CD14-positive monocyte (primary cell): ENCODE data around the gene MED12L. TPM values are rescaled to one million over a fixed set of nuclear protein-coding genes. Genes with fewer than 3 reads are reported as not detected.

Source experiments
- DNase-seq, 3 donors: peaks; one replicate each; pipeline ENCODE4 v3.0.0-alpha.2; 2011 to 2022
- H2AFZ ChIP-seq: 2 replicates; pipeline ENCODE4 v1.6.0; 2012; ENCODE audit warnings: mild to moderate bottlenecking, low read depth, low read length, inconsistent platforms; ENCODE audit not compliant: insufficient read depth, poor library complexity, severe bottlenecking
- H3K27ac ChIP-seq, 2 donors: 1 replicate in 1 of 2; 2 replicates in 1 of 2; pipeline ENCODE4 v1.5.1; 2012 to 2013; ENCODE audit warnings: low read length in 2 of 2, control low read depth in 1 of 2, inconsistent platforms in 1 of 2, low read depth in 1 of 2, mild to moderate bottlenecking in 1 of 2
- H3K27me3 ChIP-seq, 2 donors: one replicate each; pipeline versions ENCODE4 v1.6.0 to v1.6.1; 2011 to 2013; ENCODE audit warnings: low read length in 2 of 2; ENCODE audit not compliant: control insufficient read depth in 2 of 2, insufficient read depth in 2 of 2
- H3K36me3 ChIP-seq, 2 donors: replicated peaks in 1 of 2; 1 replicate in 1 of 2; 2 replicates in 1 of 2; pipeline versions ENCODE4 v1.5.1 to v1.6.1; 2012 to 2013; ENCODE audit warnings: low read length in 2 of 2, control low read depth in 1 of 2, inconsistent platforms in 1 of 2, mild to moderate bottlenecking in 1 of 2; ENCODE audit not compliant: insufficient read depth in 2 of 2, control insufficient read depth in 1 of 2
- H3K4me1 ChIP-seq, 2 donors: 1 replicate in 1 of 2; 2 replicates in 1 of 2; pipeline versions ENCODE4 v1.5.1 to v1.6.1; 2012 to 2013; ENCODE audit warnings: low read length in 2 of 2, control low read depth in 1 of 2, inconsistent platforms in 1 of 2, mild to moderate bottlenecking in 1 of 2, moderate library complexity in 1 of 2; ENCODE audit not compliant: insufficient read depth in 2 of 2, control insufficient read depth in 1 of 2
- H3K4me2 ChIP-seq: replicated peaks from 2 replicates; pipeline ENCODE3; 2012; ENCODE audit warnings: low read length, moderate library complexity, mild to moderate bottlenecking; ENCODE audit not compliant: poor library complexity, severe bottlenecking; ENCODE audit errors: extremely low read depth
- H3K4me3 ChIP-seq, 3 experiments: fragments of 200-600 bp in 1 of 3; sonication (generic) in 1 of 3; replicated peaks in 1 of 3; 1 replicate in 2 of 3; 2 replicates in 1 of 3; pipeline ENCODE4 v1.5.1; 2011 to 2013; ENCODE audit warnings: low read length in 3 of 3, mild to moderate bottlenecking in 3 of 3, control low read depth in 2 of 3, low read depth in 2 of 3, inconsistent platforms in 1 of 3, moderate library complexity in 1 of 3
- H3K79me2 ChIP-seq: 2 replicates; pipeline ENCODE4 v1.6.0; 2012; ENCODE audit warnings: mild to moderate bottlenecking, control low read depth, inconsistent platforms, low read length, moderate library complexity; ENCODE audit not compliant: insufficient read depth
- H3K9ac ChIP-seq: 2 replicates; pipeline ENCODE4 v1.6.0; 2017; ENCODE audit warnings: low read length, mild to moderate bottlenecking; ENCODE audit not compliant: insufficient read depth, poor library complexity, severe bottlenecking
- H3K9me3 ChIP-seq, 2 donors: replicated peaks in 1 of 2; 1 replicate in 1 of 2; 2 replicates in 1 of 2; pipeline versions ENCODE4 v1.5.1 to v1.6.1; 2012 to 2013; ENCODE audit warnings: low read length in 2 of 2, control low read depth in 1 of 2; ENCODE audit not compliant: control insufficient read depth in 1 of 2, insufficient read depth in 1 of 2
- H4K20me1 ChIP-seq: 2 replicates; pipeline ENCODE4 v1.6.0; 2012; ENCODE audit warnings: mild to moderate bottlenecking, low read length, control low read depth, moderate library complexity; ENCODE audit not compliant: insufficient read depth
- H3K27ac Mint-ChIP-seq, 7 donors: one replicate each; pipeline ENCODE4 v1.8.0; 2020; ENCODE audit warnings: mild to moderate bottlenecking in 7 of 7, mixed read lengths in 7 of 7, moderate library complexity in 6 of 7, inconsistent platforms in 2 of 7
- H3K27me3 Mint-ChIP-seq, 3 donors: one replicate each; pipeline ENCODE4 v1.8.0; 2021 to 2022; ENCODE audit warnings: low read depth in 3 of 3, mild to moderate bottlenecking in 3 of 3, mixed read lengths in 3 of 3, moderate library complexity in 3 of 3, inconsistent platforms in 1 of 3
- H3K36me3 Mint-ChIP-seq, 2 donors: one replicate each; pipeline ENCODE4 v1.8.0; 2020; ENCODE audit warnings: mixed read lengths in 2 of 2, inconsistent platforms in 1 of 2, mild to moderate bottlenecking in 1 of 2
- H3K4me1 Mint-ChIP-seq: one replicate; pipeline ENCODE4 v1.8.0; 2020; ENCODE audit warnings: mild to moderate bottlenecking, mixed read lengths
- H3K4me3 Mint-ChIP-seq, 2 donors: one replicate each; pipeline ENCODE4 v1.8.0; 2020; ENCODE audit warnings: mild to moderate bottlenecking in 2 of 2, mixed read lengths in 2 of 2, moderate library complexity in 1 of 2
- H3K9me3 Mint-ChIP-seq, 7 donors: one replicate each; pipeline ENCODE4 v1.8.0; 2020 to 2022; ENCODE audit warnings: mixed read lengths in 7 of 7, mild to moderate bottlenecking in 6 of 7, moderate library complexity in 6 of 7, inconsistent platforms in 2 of 7
- CTCF ChIP-seq: fragments of 200-600 bp; IDR thresholded peaks from one replicate; pipeline ENCODE4 v1.8.0; 2022; ENCODE audit warnings: antibody characterized with exemption, mild to moderate bottlenecking
- WGBS: methylation state at CpG from one replicate; pipeline ENCODE4 v1.1.5; 2013; ENCODE audit warnings: missing lambda C conversion rate; ENCODE audit not compliant: insufficient coverage; 5-methylcytosine and 5-hydroxymethylcytosine counted together
- intact Hi-C, 2 donors: fragments of 100-400 bp; cut with micrococcal nuclease; formaldehyde crosslinking; loops; one replicate each; pipeline versions ENCODE4 v1.15.0 to v1.15.1; 2023
- polyA plus RNA-seq, 3 donors: library from polyadenylated mRNA; depleted of rRNA in 1 of 3; unstranded in 2 of 3; stranded (reverse) in 1 of 3; fragments of 300-500 nt in 2 of 3; fragments of >200 nt in 1 of 3; fragmentation: Illumina TruSeq in 2 of 3; gene quantifications; 1 replicate in 2 of 3; 2 replicates in 1 of 3; pipeline ENCODE4 v1.2.3, GENCODE V29; 2012 to 2021

Gene MED12L
- polyA plus RNA-seq, 3 donors: 0.12 to 0.29 TPM; not detected in 1

GRCh38 chr3:151275091-151275490 is 189.6 kb downstream of the MED12L start:
- TF ChIP-seq CTCF: no peak
- peaks cover 33% of the 10 kb centered on the region for H3K4me1 Mint-ChIP-seq
- no peaks in the 10 kb centered on the region for H3K9me3 Mint-ChIP-seq
- no CpG with 5 or more reads among the region's 5 CpGs for WGBS
- H3K4me2 ChIP-seq: no peak overlapping the region
- no peaks in the 10 kb centered on the region for H3K36me3 Mint-ChIP-seq
- H3K36me3 ChIP-seq: no peaks in the 10 kb centered on the region
- no peak overlapping the region for H3K27ac ChIP-seq
- peak overlapping the region; percentile 23 for H2AFZ ChIP-seq
- H3K9ac ChIP-seq: no peak overlapping the region
- no peak overlapping the region for H3K4me3 Mint-ChIP-seq
- H3K27ac Mint-ChIP-seq: no peak overlapping the region
- no peak overlapping the region for H3K4me3 ChIP-seq
- H3K4me1 ChIP-seq: peaks cover 30 to 40% of the 10 kb centered on the region in 2 donors
- H3K79me2 ChIP-seq: no peaks in the 10 kb centered on the region
- no peaks in the 10 kb centered on the region for H3K9me3 ChIP-seq
- DNase-seq: no peak
- no peaks in the 10 kb centered on the region for H4K20me1 ChIP-seq
- H3K27me3 Mint-ChIP-seq: peaks cover 0 to 2% (median 0%) of the 10 kb centered on the region in 3 donors
- intact Hi-C loops: no loop called here
- H3K27me3 ChIP-seq: no peaks in the 10 kb centered on the region

- Mint-ChIP-seq H3K36me3 (no peaks in the 10 kb centered on the region), H3K4me3 (no peak overlapping the region), H3K4me1 (peaks cover 33% of the 10 kb centered on the region), H3K27ac (peak overlapping the region in 1 of 7 donors; percentile 16), H3K9me3 (no peaks in the 10 kb centered on the region), H3K27me3 (peaks cover 0 to 2% (median 0%) of the 10 kb centered on the region in 3 donors)
- Histone ChIP-seq H3K9ac (no peak overlapping the region), H4K20me1 (no peaks in the 10 kb centered on the region), H3K79me2 (no peaks in the 10 kb centered on the region), H3K36me3 (no peaks in the 10 kb centered on the region), H3K27ac (no peak overlapping the region), H3K27me3 (no peaks in the 10 kb centered on the region), H2AFZ (no peak overlapping the region), H3K4me3 (no peak overlapping the region), H3K4me1 (peaks cover 32 to 43% of the 10 kb centered on the region in 2 donors), H3K9me3 (no peaks in the 10 kb centered on the region), H3K4me2 (no peak overlapping the region)
- TF ChIP-seq CTCF: no peak
- WGBS: 60% methylated on average over 1 of the region's 2 CpGs
- intact Hi-C loops: no loop called here
- DNase-seq: no peak
These were observed 190.7 kb downstream of the MED12L start for GRCh38 chr3:151276038-151276686.
